SU-DHL-6 (cell line): Measurements from ENCODE around the gene COL4A2.

Source experiments
- H2AFZ ChIP-seq: fragments of 200-600 bp; sonication (generic); 2 replicates; pipeline ENCODE4 v1.6.1; 2014; ENCODE audit warnings: low read depth, mild to moderate bottlenecking, moderate library complexity, mixed read lengths, antibody characterized with exemption, low read length; ENCODE audit not compliant: severe bottlenecking
- H3F3A ChIP-seq: fragments of 200-600 bp; shearing (Covaris generic); 2 replicates; pipeline ENCODE4 v1.6.0; 2016; ENCODE audit warnings: antibody characterized with exemption, mild to moderate bottlenecking; ENCODE audit not compliant: insufficient read depth
- H3K27ac ChIP-seq: fragments of 200-600 bp; sonication (generic); 2 replicates; pipeline ENCODE4 v1.5.1; 2016; ENCODE audit warnings: low read depth, mild to moderate bottlenecking, low read length, moderate library complexity, mixed read lengths
- H3K27me3 ChIP-seq: fragments of 200-600 bp; sonication (generic), shearing (Covaris generic); 2 replicates; pipeline ENCODE4 v1.6.0; 2014; ENCODE audit warnings: mild to moderate bottlenecking, low read length
- H3K36me3 ChIP-seq: fragments of 200-600 bp; sonication (generic); 2 replicates; pipeline ENCODE4 v1.6.1; 2014; ENCODE audit warnings: mild to moderate bottlenecking, low read length, mixed read lengths
- H3K4me2 ChIP-seq: fragments of 300-600, 200-600 bp; shearing (Covaris generic), sonication (generic); 2 replicates; pipeline ENCODE4 v1.6.0; 2014; ENCODE audit warnings: low read length, low read depth, mild to moderate bottlenecking; ENCODE audit not compliant: poor library complexity, severe bottlenecking
- H3K4me3 ChIP-seq: fragments of 200-600 bp; sonication (generic); 2 replicates; pipeline ENCODE4 v1.5.1; 2014; ENCODE audit warnings: antibody characterized with exemption, low read length, mild to moderate bottlenecking, mixed read lengths; ENCODE audit not compliant: insufficient read depth, poor library complexity, severe bottlenecking
- H3K79me2 ChIP-seq: fragments of 200-600 bp; sonication (generic); 2 replicates; pipeline ENCODE4 v1.6.1; 2014; ENCODE audit warnings: mild to moderate bottlenecking, low read length, moderate library complexity; ENCODE audit not compliant: insufficient read depth
- H3K9ac ChIP-seq: fragments of 200-600 bp; sonication (generic); 2 replicates; pipeline ENCODE4 v1.7.0; 2014; ENCODE audit warnings: mild to moderate bottlenecking, low read length
- H3K9me2 ChIP-seq: fragments of 200-600 bp; sonication (generic); replicated peaks from 2 replicates; pipeline ENCODE4 v1.6.1; 2014; ENCODE audit warnings: low read length; ENCODE audit not compliant: insufficient read depth
- H3K9me3 ChIP-seq: fragments of 200-600 bp; sonication (generic); 2 replicates; pipeline ENCODE4 v1.6.1; 2014; ENCODE audit warnings: low read length, mixed read lengths; ENCODE audit not compliant: insufficient read depth
- H4K20me1 ChIP-seq: fragments of 200-600 bp; sonication (generic); 2 replicates; pipeline ENCODE4 v1.6.1; 2014; ENCODE audit warnings: low read depth, mild to moderate bottlenecking, antibody characterized with exemption, low read length, moderate library complexity, mixed read lengths
- CTCF ChIP-seq: fragments of 200-600 bp; sonication (generic); IDR thresholded peaks from one replicate; pipeline ENCODE4 v1.5.1; 2017; ENCODE audit warnings: antibody characterized with exemption, mild to moderate bottlenecking, low read length, moderate library complexity; ENCODE audit not compliant: insufficient read depth, poor library complexity, severe bottlenecking
- EZH2phosphoT487 ChIP-seq: fragments of 200-600 bp; sonication (generic), shearing (Covaris generic); conservative IDR thresholded peaks from 2 replicates; pipeline ENCODE4 v1.6.1; 2018; ENCODE audit warnings: mild to moderate bottlenecking, antibody characterized with exemption, low read length, moderate library complexity, mixed read lengths

COL4A2 gene

DNA sequence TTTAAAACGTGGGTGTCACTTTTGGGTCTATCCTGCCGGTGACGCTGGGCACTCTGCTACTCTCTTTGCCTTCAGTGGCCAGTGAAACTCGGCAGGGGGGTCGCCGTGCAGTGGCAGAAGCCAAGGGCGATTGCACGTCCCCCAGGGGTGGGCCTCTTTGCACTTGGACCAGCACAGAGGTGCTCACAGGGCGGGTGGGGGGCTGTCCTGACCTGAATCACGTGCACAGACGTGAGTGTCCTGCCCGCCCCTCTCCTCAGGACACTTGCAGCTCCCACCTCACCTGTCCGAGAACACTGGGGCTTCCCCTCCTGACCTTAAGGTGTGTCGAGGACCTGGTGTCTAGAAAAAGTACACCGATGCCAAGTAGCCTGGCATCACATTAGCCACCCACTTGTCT lies 16.3 kb upstream of the COL4A2 start:
- Histone ChIP-seq H3F3A (no peaks in the 10 kb centered on the region), H3K9ac (no peak overlapping the region), H3K4me3 (no peak overlapping the region), H3K27ac (no peak overlapping the region), H3K9me2 (no peaks in the 10 kb centered on the region), H3K4me2 (no peak overlapping the region), H2AFZ (no peak overlapping the region), H3K36me3 (no peaks in the 10 kb centered on the region), H3K9me3 (no peaks in the 10 kb centered on the region), H4K20me1 (no peaks in the 10 kb centered on the region), H3K79me2 (no peaks in the 10 kb centered on the region), H3K27me3 (no peaks in the 10 kb centered on the region)
- TF ChIP-seq CTCF (no peak), EZH2phosphoT487 (no peak)

GRCh38 chr13:110291286-110291685 lies 15.8 kb upstream of the COL4A2 start:
- Histone ChIP-seq H3K27ac (no peak overlapping the region), H2AFZ (no peak overlapping the region), H3K9me3 (no peaks in the 10 kb centered on the region), H4K20me1 (no peaks in the 10 kb centered on the region), H3K9me2 (no peaks in the 10 kb centered on the region), H3K4me3 (no peak overlapping the region), H3K4me2 (no peak overlapping the region), H3F3A (no peaks in the 10 kb centered on the region), H3K27me3 (no peaks in the 10 kb centered on the region), H3K9ac (no peak overlapping the region), H3K36me3 (no peaks in the 10 kb centered on the region), H3K79me2 (no peaks in the 10 kb centered on the region)
- TF ChIP-seq CTCF (no peak), EZH2phosphoT487 (no peak)

DNA sequence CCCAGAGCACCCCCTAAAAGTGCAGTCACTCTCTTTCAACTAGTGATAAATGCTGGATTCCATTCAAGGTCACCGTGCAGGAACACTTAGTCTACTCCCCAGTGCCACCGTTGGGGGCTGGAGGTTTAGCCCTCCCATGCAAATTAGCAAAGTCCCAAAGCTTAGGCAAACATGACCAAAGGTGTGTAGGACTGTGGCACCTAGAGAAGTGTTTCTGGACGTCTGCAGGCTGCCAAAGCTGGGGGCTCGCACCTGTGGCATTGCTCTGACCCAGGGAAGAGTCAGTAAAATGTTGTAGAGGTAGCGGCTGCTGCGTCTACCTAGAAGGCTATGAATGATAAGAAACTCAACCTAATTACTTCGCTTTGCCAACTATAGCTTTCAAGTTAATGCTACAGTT lies 14.0 kb upstream of the COL4A2 start:
- H3K9ac ChIP-seq, result no peak overlapping the region
- H3K4me2 ChIP-seq, result no peak overlapping the region
- H2AFZ ChIP-seq, result no peak overlapping the region
- no peak for TF ChIP-seq CTCF
- TF ChIP-seq EZH2phosphoT487, result no peak
- H3K79me2 ChIP-seq, result no peaks in the 10 kb centered on the region
- no peaks in the 10 kb centered on the region for H3K9me3 ChIP-seq
- H3F3A ChIP-seq, result no peaks in the 10 kb centered on the region
- H3K4me3 ChIP-seq, result no peak overlapping the region
- H3K9me2 ChIP-seq, result no peaks in the 10 kb centered on the region
- H3K36me3 ChIP-seq, result no peaks in the 10 kb centered on the region
- no peaks in the 10 kb centered on the region for H4K20me1 ChIP-seq
- no peak overlapping the region for H3K27ac ChIP-seq
- H3K27me3 ChIP-seq, result no peaks in the 10 kb centered on the region

DNA sequence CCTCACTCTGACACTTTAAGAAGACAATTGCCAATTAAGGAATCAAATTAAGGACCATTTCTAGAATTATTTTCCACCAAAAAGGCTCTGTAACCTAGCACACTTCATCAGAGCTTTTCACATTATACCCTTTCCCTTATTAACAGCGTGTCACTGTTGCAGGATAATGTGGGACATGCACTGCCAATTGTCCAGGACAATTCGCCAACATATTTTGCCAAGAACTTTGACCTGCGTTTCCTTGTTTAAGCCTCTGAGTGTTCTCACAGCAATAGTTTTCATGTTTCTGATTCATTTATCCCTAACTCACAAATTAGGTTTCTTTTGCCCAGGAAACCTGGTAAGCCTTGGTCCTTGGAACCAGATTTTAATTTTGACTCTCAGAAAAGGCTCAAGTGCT lies 13.4 kb upstream of the COL4A2 start:
- H3K36me3 ChIP-seq, result no peaks in the 10 kb centered on the region
- H3F3A ChIP-seq, result no peaks in the 10 kb centered on the region
- no peaks in the 10 kb centered on the region for H3K27me3 ChIP-seq
- no peak overlapping the region for H3K4me2 ChIP-seq
- no peaks in the 10 kb centered on the region for H3K9me2 ChIP-seq
- no peak overlapping the region for H2AFZ ChIP-seq
- TF ChIP-seq CTCF, result no peak
- no peak for TF ChIP-seq EZH2phosphoT487
- no peak overlapping the region for H3K4me3 ChIP-seq
- no peaks in the 10 kb centered on the region for H3K9me3 ChIP-seq
- H3K9ac ChIP-seq, result no peak overlapping the region
- H3K27ac ChIP-seq, result no peak overlapping the region
- no peaks in the 10 kb centered on the region for H3K79me2 ChIP-seq
- no peaks in the 10 kb centered on the region for H4K20me1 ChIP-seq
